ENCODE measurements around the gene NTM. TPM values are rescaled to one million over a fixed set of nuclear protein-coding genes. Genes with fewer than 3 reads are reported as not detected.
"Not testable (repeated sequence)": the region's sequence is repeated elsewhere in the genome, so short reads cannot be mapped to it uniquely, and the experiment has no call there.

The NTM gene
- total RNA-seq, 2 donors from 2014 or later, result not detected

DNA sequence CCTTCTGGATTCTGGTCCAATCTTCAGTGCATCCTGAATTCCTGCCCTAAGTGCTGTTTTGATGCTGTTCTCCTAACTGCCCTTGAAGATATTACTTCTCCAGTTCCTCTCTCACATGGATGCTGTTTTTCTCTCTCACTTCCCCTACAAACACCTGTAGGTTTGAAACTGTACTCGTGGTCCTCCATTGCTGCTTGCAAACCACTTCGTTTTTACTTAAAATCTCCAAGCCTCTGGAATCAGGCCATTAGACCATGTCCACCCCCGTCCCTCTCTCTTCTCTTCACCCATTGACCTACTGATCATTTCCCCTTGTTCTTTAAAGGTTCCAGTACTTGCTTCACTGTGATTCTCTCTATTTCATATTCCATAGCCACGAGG is 988.1 kb downstream of the NTM start:
- TF ChIP-seq, protein P1, sequence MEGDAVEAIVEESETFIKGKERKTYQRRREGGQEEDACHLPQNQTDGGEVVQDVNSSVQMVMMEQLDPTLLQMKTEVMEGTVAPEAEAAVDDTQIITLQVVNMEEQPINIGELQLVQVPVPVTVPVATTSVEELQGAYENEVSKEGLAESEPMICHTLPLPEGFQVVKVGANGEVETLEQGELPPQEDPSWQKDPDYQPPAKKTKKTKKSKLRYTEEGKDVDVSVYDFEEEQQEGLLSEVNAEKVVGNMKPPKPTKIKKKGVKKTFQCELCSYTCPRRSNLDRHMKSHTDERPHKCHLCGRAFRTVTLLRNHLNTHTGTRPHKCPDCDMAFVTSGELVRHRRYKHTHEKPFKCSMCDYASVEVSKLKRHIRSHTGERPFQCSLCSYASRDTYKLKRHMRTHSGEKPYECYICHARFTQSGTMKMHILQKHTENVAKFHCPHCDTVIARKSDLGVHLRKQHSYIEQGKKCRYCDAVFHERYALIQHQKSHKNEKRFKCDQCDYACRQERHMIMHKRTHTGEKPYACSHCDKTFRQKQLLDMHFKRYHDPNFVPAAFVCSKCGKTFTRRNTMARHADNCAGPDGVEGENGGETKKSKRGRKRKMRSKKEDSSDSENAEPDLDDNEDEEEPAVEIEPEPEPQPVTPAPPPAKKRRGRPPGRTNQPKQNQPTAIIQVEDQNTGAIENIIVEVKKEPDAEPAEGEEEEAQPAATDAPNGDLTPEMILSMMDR (IDR thresholded peaks at IDR 0.05), result no peak

DNA sequence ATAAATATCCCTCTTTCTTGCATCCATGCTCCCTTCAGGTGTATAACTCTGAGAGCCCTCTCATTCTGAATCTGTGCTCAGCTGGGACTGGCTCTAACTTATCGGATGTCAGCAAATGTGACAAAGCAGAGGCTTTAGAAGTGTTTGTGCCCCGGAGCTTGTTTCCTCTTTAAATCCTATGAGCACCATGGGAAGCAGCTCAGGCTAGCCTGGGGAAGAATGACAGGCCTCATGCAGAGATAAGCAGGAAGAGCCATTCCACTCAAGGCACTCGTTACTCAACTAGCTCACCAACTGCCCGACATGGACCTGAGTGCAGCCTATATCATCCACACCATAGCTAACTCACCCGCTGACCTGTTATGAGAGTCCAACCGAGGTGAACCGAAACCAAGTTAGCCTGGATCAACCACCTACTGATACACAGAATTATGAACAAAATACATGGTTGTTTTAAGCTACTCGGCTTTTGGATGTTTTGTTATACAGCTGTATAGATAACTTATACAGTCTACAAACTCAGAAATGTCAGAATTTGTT is 990.7 kb downstream of the NTM start:
- DNase-seq (ENCODE audit: low spot score), result no peak

More for the DNA sequence above, 988.1 kb downstream of the NTM start:
- no peak overlapping the region for H3K27ac ChIP-seq
- H3K4me1 ChIP-seq (ENCODE audit: control insufficient read depth in 1 of 2, low read depth in 2 of 2), result no peaks in the 10 kb centered on the region
- no peaks in the 10 kb centered on the region for H3K36me3 ChIP-seq
- no peak overlapping the region for H3K4me3 ChIP-seq
- ATAC-seq (ENCODE audit: insufficient number of reproducible peaks, low FRiP score, low read depth), result no peak
- H3K9me3 ChIP-seq, result no peaks in the 10 kb centered on the region
- H3K27me3 ChIP-seq (replicated peaks; ENCODE audit: insufficient read depth), result no peaks in the 10 kb centered on the region
- DNase-seq (ENCODE audit: low spot score), result no peak

DNA sequence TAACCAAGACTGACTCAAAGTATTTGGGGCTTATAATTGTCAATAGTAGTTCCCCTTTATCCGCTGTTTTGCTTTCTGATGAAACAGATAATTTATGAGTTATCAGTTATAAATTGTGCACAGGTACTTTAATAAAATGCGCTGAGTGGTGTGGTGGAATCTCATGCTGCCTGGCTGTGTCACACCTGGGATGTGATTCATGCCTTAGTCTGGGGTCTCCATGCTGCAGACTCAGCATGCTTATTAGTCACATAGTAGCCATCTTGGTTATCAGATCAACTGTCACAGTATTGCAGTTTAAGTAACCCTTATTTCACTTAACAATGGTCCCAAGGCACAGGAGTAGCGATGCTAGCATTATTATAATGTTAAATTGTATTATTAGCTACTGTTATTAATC is 995.2 kb downstream of the NTM start:
- ATAC-seq (ENCODE audit: insufficient number of reproducible peaks, low FRiP score, low read depth) (no peak), DNase-seq (ENCODE audit: low spot score) (no peak)
- Histone ChIP-seq H3K9me3 (no peaks in the 10 kb centered on the region), H3K4me1 (ENCODE audit: control insufficient read depth in 1 of 2, low read depth in 2 of 2) (no peaks in the 10 kb centered on the region), H3K36me3 (no peaks in the 10 kb centered on the region), H3K27ac (no peak overlapping the region), H3K4me3 (no peak overlapping the region), H3K27me3 (replicated peaks; ENCODE audit: insufficient read depth) (no peaks in the 10 kb centered on the region)
- TF ChIP-seq, protein P1 (IDR thresholded peaks at IDR 0.05), result no peak

More for the DNA sequence above, 990.7 kb downstream of the NTM start:
- Histone ChIP-seq H3K27me3 (replicated peaks; ENCODE audit: insufficient read depth) (no peaks in the 10 kb centered on the region), H3K4me1 (ENCODE audit: control insufficient read depth in 1 of 2, low read depth in 2 of 2) (no peaks in the 10 kb centered on the region), H3K4me3 (no peak overlapping the region), H3K9me3 (no peaks in the 10 kb centered on the region), H3K36me3 (no peaks in the 10 kb centered on the region), H3K27ac (no peak overlapping the region)
- TF ChIP-seq, protein P1 (IDR thresholded peaks at IDR 0.05), result no peak
- ATAC-seq (ENCODE audit: insufficient number of reproducible peaks, low FRiP score, low read depth), result no peak

DNA sequence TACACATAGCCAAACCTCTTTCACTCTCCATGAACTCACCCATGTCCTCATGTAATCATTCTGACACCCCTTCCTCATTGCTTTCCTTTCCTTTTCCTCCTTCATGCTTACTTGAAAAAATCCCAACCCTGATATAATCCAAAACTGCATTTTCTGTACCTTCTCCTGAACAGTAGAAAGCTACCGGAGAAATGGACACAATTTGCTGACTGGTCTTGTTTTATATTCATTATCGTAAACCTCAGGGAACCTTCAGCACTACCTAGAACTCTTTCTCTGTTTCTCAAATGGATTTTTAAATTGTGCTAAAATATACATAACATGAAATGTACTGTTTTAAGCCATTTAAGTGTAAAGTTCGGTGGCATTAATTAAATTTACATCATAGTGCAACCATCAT is 996.9 kb downstream of the NTM start:
- no peak overlapping the region for H3K4me3 ChIP-seq
- H3K9me3 ChIP-seq, result no peaks in the 10 kb centered on the region
- DNase-seq (ENCODE audit: low spot score) (no peak), ATAC-seq (ENCODE audit: insufficient number of reproducible peaks, low FRiP score, low read depth) (no peak)
- H3K4me1 ChIP-seq (ENCODE audit: control insufficient read depth in 1 of 2, low read depth in 2 of 2), result no peaks in the 10 kb centered on the region
- no peaks in the 10 kb centered on the region for H3K27me3 ChIP-seq (replicated peaks; ENCODE audit: insufficient read depth)
- TF ChIP-seq, protein P1 (IDR thresholded peaks at IDR 0.05), result no peak
- no peaks in the 10 kb centered on the region for H3K36me3 ChIP-seq
- H3K27ac ChIP-seq, result no peak overlapping the region

DNA sequence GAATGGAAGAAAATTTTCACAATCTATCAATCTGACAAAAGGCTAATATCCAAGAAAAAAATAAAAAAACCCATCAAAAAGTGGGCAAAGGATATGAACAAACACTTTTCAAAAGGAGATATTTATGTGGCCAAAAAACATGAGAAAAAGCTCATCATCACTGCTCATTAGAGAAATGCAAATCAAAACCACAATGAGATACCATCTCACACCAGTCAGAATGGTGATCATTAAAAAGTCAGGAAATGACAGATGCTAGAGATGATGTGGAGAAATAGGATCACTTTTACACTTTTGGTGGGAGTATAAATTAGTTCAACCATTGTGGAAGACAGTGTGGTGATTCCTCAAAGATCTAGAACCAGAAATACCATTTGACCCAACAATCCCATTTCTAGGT is 999.7 kb downstream of the NTM start:
- H3K27ac ChIP-seq; DNase-seq (ENCODE audit: low spot score); H3K9me3 ChIP-seq; H3K36me3 ChIP-seq; H3K27me3 ChIP-seq (replicated peaks; ENCODE audit: insufficient read depth); ATAC-seq (ENCODE audit: insufficient number of reproducible peaks, low FRiP score, low read depth); H3K4me3 ChIP-seq; H3K4me1 ChIP-seq (ENCODE audit: control insufficient read depth in 1 of 2, low read depth in 2 of 2): not testable (repeated sequence)
